H9 (cell line): ENCODE results near the gene CCNC. TPM values are rescaled to one million over a fixed set of nuclear protein-coding genes. Genes with fewer than 3 reads are reported as not detected.

Experiments used
- DNase-seq: peaks from one replicate; pipeline ENCODE4 v3.0.0-alpha.2; 2017
- H2AFZ ChIP-seq: one replicate; pipeline ENCODE4 v1.6.1; 2013; ENCODE audit warnings: mild to moderate bottlenecking, low read length, control low read depth, moderate library complexity
- H2AK5ac ChIP-seq: 2 replicates; pipeline ENCODE4 v1.6.1; 2013; ENCODE audit warnings: low read length, control low read depth, mixed read lengths; ENCODE audit not compliant: insufficient read length
- H2BK120ac ChIP-seq: one replicate; pipeline ENCODE4 v1.6.1; 2013; ENCODE audit warnings: low read depth, mild to moderate bottlenecking, low read length, control low read depth, inconsistent platforms; ENCODE audit not compliant: poor library complexity, severe bottlenecking
- H2BK12ac ChIP-seq: 2 replicates; pipeline ENCODE4 v1.6.1; 2013; ENCODE audit warnings: low read length, control low read depth, mixed read lengths, low read depth; ENCODE audit not compliant: insufficient read length
- H2BK15ac ChIP-seq: 2 replicates; pipeline ENCODE4 v1.6.1; 2013; ENCODE audit warnings: low read depth, low read length, control low read depth
- H2BK20ac ChIP-seq: one replicate; pipeline ENCODE4 v1.6.1; 2013; ENCODE audit warnings: low read depth, mild to moderate bottlenecking, low read length, control low read depth, inconsistent platforms; ENCODE audit not compliant: poor library complexity, severe bottlenecking
- H2BK5ac ChIP-seq: 2 replicates; pipeline ENCODE4 v1.6.1; 2013; ENCODE audit warnings: low read length, control low read depth, mixed read lengths; ENCODE audit not compliant: insufficient read length
- H3K14ac ChIP-seq: 2 replicates; pipeline ENCODE4 v1.6.1; 2013; ENCODE audit warnings: low read length, control low read depth; ENCODE audit not compliant: insufficient read depth
- H3K18ac ChIP-seq: 2 replicates; pipeline ENCODE4 v1.6.1; 2013; ENCODE audit warnings: low read depth, mild to moderate bottlenecking, mixed read lengths, low read length, control low read depth; ENCODE audit not compliant: insufficient read length
- H3K23ac ChIP-seq: 2 replicates; pipeline ENCODE4 v1.6.1; 2013; ENCODE audit warnings: low read length, control low read depth, mixed read lengths, low read depth; ENCODE audit not compliant: insufficient read length
- H3K23me2 ChIP-seq: 2 replicates; pipeline ENCODE4 v1.6.1; 2013; ENCODE audit warnings: low read depth, mild to moderate bottlenecking, mixed read lengths, low read length, control low read depth; ENCODE audit not compliant: insufficient read length, poor library complexity, severe bottlenecking
- H3K27ac ChIP-seq: 2 replicates; pipeline ENCODE4 v1.5.1; 2013; ENCODE audit warnings: low read length, control low read depth, mixed read lengths, low read depth; ENCODE audit not compliant: insufficient read length
- H3K27me3 ChIP-seq: 2 replicates; pipeline ENCODE4 v1.6.1; 2013; ENCODE audit warnings: low read length, control low read depth, inconsistent platforms; ENCODE audit not compliant: insufficient read depth
- H3K4ac ChIP-seq: 2 replicates; pipeline ENCODE4 v1.6.1; 2013; ENCODE audit warnings: low read depth, mild to moderate bottlenecking, control low read depth, inconsistent platforms, low read length, moderate library complexity
- H3K4me1 ChIP-seq: 2 replicates; pipeline ENCODE4 v1.6.1; 2013; ENCODE audit warnings: low read length, control low read depth, inconsistent platforms; ENCODE audit not compliant: insufficient read depth
- H3K4me2 ChIP-seq: 2 replicates; pipeline ENCODE4 v1.6.1; 2013; ENCODE audit warnings: low read length, control low read depth, mixed read lengths; ENCODE audit not compliant: insufficient read length, insufficient read depth
- H3K56ac ChIP-seq: 2 replicates; pipeline ENCODE4 v1.6.1; 2013; ENCODE audit warnings: low read depth, mild to moderate bottlenecking, mixed read lengths, low read length, control low read depth; ENCODE audit not compliant: insufficient read length
- H3K79me1 ChIP-seq: 2 replicates; pipeline ENCODE4 v1.6.1; 2013; ENCODE audit warnings: low read depth, mild to moderate bottlenecking, moderate library complexity, low read length, control low read depth, inconsistent platforms; ENCODE audit not compliant: insufficient read depth, poor library complexity, severe bottlenecking
- H3K79me2 ChIP-seq: 2 replicates; pipeline ENCODE4 v1.6.1; 2013; ENCODE audit warnings: low read length, control low read depth, inconsistent platforms; ENCODE audit not compliant: insufficient read depth
- H3K9ac ChIP-seq: 2 replicates; pipeline ENCODE4 v1.6.1; 2013; ENCODE audit warnings: low read length, control low read depth, mixed read lengths; ENCODE audit not compliant: insufficient read length; ENCODE audit errors: extremely low read depth
- H3K9me3 ChIP-seq: one replicate; pipeline ENCODE4 v1.6.1; 2013; ENCODE audit warnings: low read depth, low read length, inconsistent platforms; ENCODE audit not compliant: control insufficient read depth
- H3T11ph ChIP-seq: one replicate; pipeline ENCODE4 v1.6.1; 2013; ENCODE audit warnings: mild to moderate bottlenecking, low read length, control low read depth, inconsistent platforms
- H4K20me1 ChIP-seq: one replicate; pipeline ENCODE4 v1.6.1; 2013; ENCODE audit not compliant: control insufficient read depth, insufficient read length, insufficient read depth
- H4K5ac ChIP-seq: 2 replicates; pipeline ENCODE4 v1.6.1; 2013; ENCODE audit warnings: low read depth, mild to moderate bottlenecking, mixed read lengths, low read length, control low read depth; ENCODE audit not compliant: insufficient read length
- H4K8ac ChIP-seq: replicated peaks from 2 replicates; pipeline ENCODE4 v1.6.1; 2013; ENCODE audit warnings: low read length, control low read depth, mixed read lengths, low read depth; ENCODE audit not compliant: insufficient read length
- H4K91ac ChIP-seq: 2 replicates; pipeline ENCODE4 v1.6.1; 2013; ENCODE audit warnings: low read depth, mild to moderate bottlenecking, moderate library complexity, mixed read lengths, low read length, control low read depth; ENCODE audit not compliant: insufficient read length
- H3K27ac Mint-ChIP-seq, 3 experiments: 2 replicates in 2 of 3; 3 replicates in 1 of 3; pipeline ENCODE4 v1.8.0; 2020 to 2021; ENCODE audit warnings: mixed read lengths in 3 of 3, mild to moderate bottlenecking in 1 of 3, moderate library complexity in 1 of 3
- H3K27me3 Mint-ChIP-seq: 2 replicates; pipeline ENCODE4 v1.8.0; 2021; ENCODE audit warnings: low read depth, mild to moderate bottlenecking, moderate library complexity, mixed read lengths
- H3K36me3 Mint-ChIP-seq, 3 experiments: 2 replicates in 2 of 3; 3 replicates in 1 of 3; pipeline ENCODE4 v1.8.0; 2020 to 2021; ENCODE audit warnings: low read depth in 3 of 3, mixed read lengths in 3 of 3; ENCODE audit not compliant: insufficient read depth in 1 of 3
- H3K4me1 Mint-ChIP-seq, 2 experiments: 2 replicates each; pipeline ENCODE4 v1.8.0; 2020; ENCODE audit warnings: mixed read lengths in 2 of 2
- H3K4me3 Mint-ChIP-seq, 2 experiments: 2 replicates in 1 of 2; 3 replicates in 1 of 2; pipeline ENCODE4 v1.8.0; 2020 to 2021; ENCODE audit warnings: mild to moderate bottlenecking in 2 of 2, mixed read lengths in 2 of 2, moderate library complexity in 1 of 2
- H3K9me3 Mint-ChIP-seq, 2 experiments: 2 replicates in 1 of 2; 3 replicates in 1 of 2; pipeline ENCODE4 v1.8.0; 2020; ENCODE audit warnings: mild to moderate bottlenecking in 2 of 2, mixed read lengths in 2 of 2, moderate library complexity in 1 of 2
- WGBS: extraction: QIAGEN DNeasy Blood & Tissue Kit; methylation state at CpG from one replicate; pipeline ENCODE4 v1.1.7; 2013; ENCODE audit warnings: missing lambda C conversion rate, low lambda C conversion rate, mixed read lengths; ENCODE audit not compliant: insufficient read length; ENCODE audit errors: extremely low coverage; 5-methylcytosine and 5-hydroxymethylcytosine counted together
- total RNA-seq: library from RNA; stranded (reverse); gene quantifications from 2 replicates; pipeline ENCODE4 v1.2.1, GENCODE V29; 2021
- TF ChIP-seq, protein P1 (sequence below): fragments of 200-600 bp; sonication (generic); conservative IDR thresholded peaks from 3 replicates; pipeline ENCODE4 v1.8.0; 2021; ENCODE audit warnings: antibody characterized with exemption, mild to moderate bottlenecking

The CCNC gene
- total RNA-seq, 1 experiment from 2014 or later: 112 TPM

- no peak overlapping the region for H2AK5ac ChIP-seq
- TF ChIP-seq, protein P1, sequence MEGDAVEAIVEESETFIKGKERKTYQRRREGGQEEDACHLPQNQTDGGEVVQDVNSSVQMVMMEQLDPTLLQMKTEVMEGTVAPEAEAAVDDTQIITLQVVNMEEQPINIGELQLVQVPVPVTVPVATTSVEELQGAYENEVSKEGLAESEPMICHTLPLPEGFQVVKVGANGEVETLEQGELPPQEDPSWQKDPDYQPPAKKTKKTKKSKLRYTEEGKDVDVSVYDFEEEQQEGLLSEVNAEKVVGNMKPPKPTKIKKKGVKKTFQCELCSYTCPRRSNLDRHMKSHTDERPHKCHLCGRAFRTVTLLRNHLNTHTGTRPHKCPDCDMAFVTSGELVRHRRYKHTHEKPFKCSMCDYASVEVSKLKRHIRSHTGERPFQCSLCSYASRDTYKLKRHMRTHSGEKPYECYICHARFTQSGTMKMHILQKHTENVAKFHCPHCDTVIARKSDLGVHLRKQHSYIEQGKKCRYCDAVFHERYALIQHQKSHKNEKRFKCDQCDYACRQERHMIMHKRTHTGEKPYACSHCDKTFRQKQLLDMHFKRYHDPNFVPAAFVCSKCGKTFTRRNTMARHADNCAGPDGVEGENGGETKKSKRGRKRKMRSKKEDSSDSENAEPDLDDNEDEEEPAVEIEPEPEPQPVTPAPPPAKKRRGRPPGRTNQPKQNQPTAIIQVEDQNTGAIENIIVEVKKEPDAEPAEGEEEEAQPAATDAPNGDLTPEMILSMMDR: peak; percentile 72
- H3K4me1 ChIP-seq: no peaks in the 10 kb centered on the region
- Mint-ChIP-seq H3K9me3 (peaks cover 5 to 12% of the 10 kb centered on the region in 2 experiments), H3K4me1 (peaks cover 11 to 37% of the 10 kb centered on the region in 2 experiments), H3K27ac (no peak overlapping the region), H3K36me3 (peaks cover 0 to 2% (median 0%) of the 10 kb centered on the region in 3 experiments; a peak in 4 of 7 replicates), H3K4me3 (peak overlapping the region; percentile 53 to 73; a peak in 3 of 5 replicates), H3K27me3 (peaks cover 99% of the 10 kb centered on the region)
- H3K27me3 ChIP-seq: peaks cover 79% of the 10 kb centered on the region
- DNase-seq: peak; percentile 84
- H3K4ac ChIP-seq: no peak overlapping the region
- H2BK5ac ChIP-seq: no peak overlapping the region
- no peak overlapping the region for H3K56ac ChIP-seq
- no peak overlapping the region for H4K8ac ChIP-seq
- H3K9me3 ChIP-seq: no peaks in the 10 kb centered on the region
- no peaks in the 10 kb centered on the region for H3K79me1 ChIP-seq
- no CpG with 5 or more reads among the region's 37 CpGs for WGBS
- H3K14ac ChIP-seq: no peak overlapping the region
- H3K4me2 ChIP-seq: peak overlapping the region; percentile 46
- no peak overlapping the region for H3K18ac ChIP-seq
- no peak overlapping the region for H4K91ac ChIP-seq
- no peaks in the 10 kb centered on the region for H4K20me1 ChIP-seq
- no peak overlapping the region for H2AFZ ChIP-seq
- no peaks in the 10 kb centered on the region for H3K79me2 ChIP-seq
- peaks cover 8% of the 10 kb centered on the region for H3K23me2 ChIP-seq
- H3K27ac ChIP-seq: no peak overlapping the region
- no peak overlapping the region for H2BK120ac ChIP-seq
- H2BK15ac ChIP-seq: no peak overlapping the region
- H3K23ac ChIP-seq: no peak overlapping the region
- no peak overlapping the region for H4K5ac ChIP-seq
- H2BK12ac ChIP-seq: no peak overlapping the region
- no peak overlapping the region for H2BK20ac ChIP-seq
- H3K9ac ChIP-seq: no peak overlapping the region
- H3T11ph ChIP-seq: no peak overlapping the region
Observed at GRCh38 chr6:99613409-99613704, 44.9 kb upstream of the CCNC start.
